Neural cell (in vitro differentiated cells): Measurements from ENCODE around the gene TMEM266.

ENCODE experiments used
- SMC3 ChIP-seq: fragments of 450-650 bp; conservative IDR thresholded peaks from 2 replicates; pipeline ENCODE4 v1.6.1; 2014; ENCODE audit warnings: antibody characterized with exemption, mild to moderate bottlenecking, moderate library complexity; ENCODE audit not compliant: poor library complexity
- TAF1 ChIP-seq: IDR thresholded peaks from 2 replicates; pipeline ENCODE4 v1.6.1; 2012; ENCODE audit warnings: low read depth
- TF ChIP-seq, protein P1 (sequence below): fragments of 450-650 bp; IDR thresholded peaks from 2 replicates; pipeline ENCODE4 v1.5.1; 2014; ENCODE audit warnings: antibody characterized with exemption, mild to moderate bottlenecking, moderate library complexity; ENCODE audit not compliant: poor library complexity, severe bottlenecking
- TF ChIP-seq, protein P2 (sequence below): IDR thresholded peaks from 2 replicates; pipeline ENCODE4 v1.6.1; 2012; ENCODE audit warnings: borderline replicate concordance

DNA sequence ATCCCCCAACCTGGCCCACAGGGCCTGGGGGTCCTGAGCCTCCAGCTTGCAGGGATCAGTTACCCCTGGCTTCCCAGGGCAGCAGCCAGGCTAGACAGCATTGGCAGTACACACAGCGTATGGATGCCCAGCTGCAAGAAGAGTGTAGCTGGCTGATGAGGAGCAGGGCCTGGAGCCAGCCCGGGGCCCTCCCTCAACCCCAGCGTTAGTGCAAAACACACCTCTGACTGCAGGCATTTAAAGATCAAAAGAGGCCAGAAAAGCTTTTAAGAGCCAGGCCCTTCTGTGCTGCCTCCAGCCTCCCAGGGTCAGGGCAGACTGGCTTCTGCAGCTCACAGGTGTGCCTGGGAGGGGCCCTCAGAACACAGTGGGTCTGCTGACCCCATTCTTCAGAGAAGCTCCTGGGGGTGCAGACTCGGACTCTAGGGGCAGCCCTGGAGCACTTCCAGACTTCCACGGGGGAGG lies 140.9 kb downstream of the TMEM266 start:
- TF ChIP-seq, protein P1, sequence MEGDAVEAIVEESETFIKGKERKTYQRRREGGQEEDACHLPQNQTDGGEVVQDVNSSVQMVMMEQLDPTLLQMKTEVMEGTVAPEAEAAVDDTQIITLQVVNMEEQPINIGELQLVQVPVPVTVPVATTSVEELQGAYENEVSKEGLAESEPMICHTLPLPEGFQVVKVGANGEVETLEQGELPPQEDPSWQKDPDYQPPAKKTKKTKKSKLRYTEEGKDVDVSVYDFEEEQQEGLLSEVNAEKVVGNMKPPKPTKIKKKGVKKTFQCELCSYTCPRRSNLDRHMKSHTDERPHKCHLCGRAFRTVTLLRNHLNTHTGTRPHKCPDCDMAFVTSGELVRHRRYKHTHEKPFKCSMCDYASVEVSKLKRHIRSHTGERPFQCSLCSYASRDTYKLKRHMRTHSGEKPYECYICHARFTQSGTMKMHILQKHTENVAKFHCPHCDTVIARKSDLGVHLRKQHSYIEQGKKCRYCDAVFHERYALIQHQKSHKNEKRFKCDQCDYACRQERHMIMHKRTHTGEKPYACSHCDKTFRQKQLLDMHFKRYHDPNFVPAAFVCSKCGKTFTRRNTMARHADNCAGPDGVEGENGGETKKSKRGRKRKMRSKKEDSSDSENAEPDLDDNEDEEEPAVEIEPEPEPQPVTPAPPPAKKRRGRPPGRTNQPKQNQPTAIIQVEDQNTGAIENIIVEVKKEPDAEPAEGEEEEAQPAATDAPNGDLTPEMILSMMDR = no peak
- TF ChIP-seq, protein P2, sequence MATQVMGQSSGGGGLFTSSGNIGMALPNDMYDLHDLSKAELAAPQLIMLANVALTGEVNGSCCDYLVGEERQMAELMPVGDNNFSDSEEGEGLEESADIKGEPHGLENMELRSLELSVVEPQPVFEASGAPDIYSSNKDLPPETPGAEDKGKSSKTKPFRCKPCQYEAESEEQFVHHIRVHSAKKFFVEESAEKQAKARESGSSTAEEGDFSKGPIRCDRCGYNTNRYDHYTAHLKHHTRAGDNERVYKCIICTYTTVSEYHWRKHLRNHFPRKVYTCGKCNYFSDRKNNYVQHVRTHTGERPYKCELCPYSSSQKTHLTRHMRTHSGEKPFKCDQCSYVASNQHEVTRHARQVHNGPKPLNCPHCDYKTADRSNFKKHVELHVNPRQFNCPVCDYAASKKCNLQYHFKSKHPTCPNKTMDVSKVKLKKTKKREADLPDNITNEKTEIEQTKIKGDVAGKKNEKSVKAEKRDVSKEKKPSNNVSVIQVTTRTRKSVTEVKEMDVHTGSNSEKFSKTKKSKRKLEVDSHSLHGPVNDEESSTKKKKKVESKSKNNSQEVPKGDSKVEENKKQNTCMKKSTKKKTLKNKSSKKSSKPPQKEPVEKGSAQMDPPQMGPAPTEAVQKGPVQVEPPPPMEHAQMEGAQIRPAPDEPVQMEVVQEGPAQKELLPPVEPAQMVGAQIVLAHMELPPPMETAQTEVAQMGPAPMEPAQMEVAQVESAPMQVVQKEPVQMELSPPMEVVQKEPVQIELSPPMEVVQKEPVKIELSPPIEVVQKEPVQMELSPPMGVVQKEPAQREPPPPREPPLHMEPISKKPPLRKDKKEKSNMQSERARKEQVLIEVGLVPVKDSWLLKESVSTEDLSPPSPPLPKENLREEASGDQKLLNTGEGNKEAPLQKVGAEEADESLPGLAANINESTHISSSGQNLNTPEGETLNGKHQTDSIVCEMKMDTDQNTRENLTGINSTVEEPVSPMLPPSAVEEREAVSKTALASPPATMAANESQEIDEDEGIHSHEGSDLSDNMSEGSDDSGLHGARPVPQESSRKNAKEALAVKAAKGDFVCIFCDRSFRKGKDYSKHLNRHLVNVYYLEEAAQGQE = no peak
- TF ChIP-seq TAF1 (no peak), SMC3 (no peak)
